H9 (cell line): Measurements from ENCODE around the gene GNAS. TPM values are rescaled to one million over a fixed set of nuclear protein-coding genes. Genes with fewer than 3 reads are reported as not detected.

ENCODE experiments used
- DNase-seq: peaks from one replicate; pipeline ENCODE4 v3.0.0-alpha.2; 2017
- H2AFZ ChIP-seq: one replicate; pipeline ENCODE4 v1.6.1; 2013; ENCODE audit warnings: mild to moderate bottlenecking, low read length, control low read depth, moderate library complexity
- H2AK5ac ChIP-seq: 2 replicates; pipeline ENCODE4 v1.6.1; 2013; ENCODE audit warnings: low read length, control low read depth, mixed read lengths; ENCODE audit not compliant: insufficient read length
- H2BK120ac ChIP-seq: one replicate; pipeline ENCODE4 v1.6.1; 2013; ENCODE audit warnings: low read depth, mild to moderate bottlenecking, low read length, control low read depth, inconsistent platforms; ENCODE audit not compliant: poor library complexity, severe bottlenecking
- H2BK12ac ChIP-seq: 2 replicates; pipeline ENCODE4 v1.6.1; 2013; ENCODE audit warnings: low read length, control low read depth, mixed read lengths, low read depth; ENCODE audit not compliant: insufficient read length
- H2BK15ac ChIP-seq: 2 replicates; pipeline ENCODE4 v1.6.1; 2013; ENCODE audit warnings: low read depth, low read length, control low read depth
- H2BK20ac ChIP-seq: one replicate; pipeline ENCODE4 v1.6.1; 2013; ENCODE audit warnings: low read depth, mild to moderate bottlenecking, low read length, control low read depth, inconsistent platforms; ENCODE audit not compliant: poor library complexity, severe bottlenecking
- H2BK5ac ChIP-seq: 2 replicates; pipeline ENCODE4 v1.6.1; 2013; ENCODE audit warnings: low read length, control low read depth, mixed read lengths; ENCODE audit not compliant: insufficient read length
- H3K14ac ChIP-seq: 2 replicates; pipeline ENCODE4 v1.6.1; 2013; ENCODE audit warnings: low read length, control low read depth; ENCODE audit not compliant: insufficient read depth
- H3K18ac ChIP-seq: 2 replicates; pipeline ENCODE4 v1.6.1; 2013; ENCODE audit warnings: low read depth, mild to moderate bottlenecking, mixed read lengths, low read length, control low read depth; ENCODE audit not compliant: insufficient read length
- H3K23ac ChIP-seq: 2 replicates; pipeline ENCODE4 v1.6.1; 2013; ENCODE audit warnings: low read length, control low read depth, mixed read lengths, low read depth; ENCODE audit not compliant: insufficient read length
- H3K23me2 ChIP-seq: 2 replicates; pipeline ENCODE4 v1.6.1; 2013; ENCODE audit warnings: low read depth, mild to moderate bottlenecking, mixed read lengths, low read length, control low read depth; ENCODE audit not compliant: insufficient read length, poor library complexity, severe bottlenecking
- H3K27ac ChIP-seq: 2 replicates; pipeline ENCODE4 v1.5.1; 2013; ENCODE audit warnings: low read length, control low read depth, mixed read lengths, low read depth; ENCODE audit not compliant: insufficient read length
- H3K27me3 ChIP-seq: 2 replicates; pipeline ENCODE4 v1.6.1; 2013; ENCODE audit warnings: low read length, control low read depth, inconsistent platforms; ENCODE audit not compliant: insufficient read depth
- H3K4ac ChIP-seq: 2 replicates; pipeline ENCODE4 v1.6.1; 2013; ENCODE audit warnings: low read depth, mild to moderate bottlenecking, control low read depth, inconsistent platforms, low read length, moderate library complexity
- H3K4me1 ChIP-seq: 2 replicates; pipeline ENCODE4 v1.6.1; 2013; ENCODE audit warnings: low read length, control low read depth, inconsistent platforms; ENCODE audit not compliant: insufficient read depth
- H3K4me2 ChIP-seq: 2 replicates; pipeline ENCODE4 v1.6.1; 2013; ENCODE audit warnings: low read length, control low read depth, mixed read lengths; ENCODE audit not compliant: insufficient read length, insufficient read depth
- H3K56ac ChIP-seq: 2 replicates; pipeline ENCODE4 v1.6.1; 2013; ENCODE audit warnings: low read depth, mild to moderate bottlenecking, mixed read lengths, low read length, control low read depth; ENCODE audit not compliant: insufficient read length
- H3K79me1 ChIP-seq: 2 replicates; pipeline ENCODE4 v1.6.1; 2013; ENCODE audit warnings: low read depth, mild to moderate bottlenecking, moderate library complexity, low read length, control low read depth, inconsistent platforms; ENCODE audit not compliant: insufficient read depth, poor library complexity, severe bottlenecking
- H3K79me2 ChIP-seq: 2 replicates; pipeline ENCODE4 v1.6.1; 2013; ENCODE audit warnings: low read length, control low read depth, inconsistent platforms; ENCODE audit not compliant: insufficient read depth
- H3K9ac ChIP-seq: 2 replicates; pipeline ENCODE4 v1.6.1; 2013; ENCODE audit warnings: low read length, control low read depth, mixed read lengths; ENCODE audit not compliant: insufficient read length; ENCODE audit errors: extremely low read depth
- H3K9me3 ChIP-seq: one replicate; pipeline ENCODE4 v1.6.1; 2013; ENCODE audit warnings: low read depth, low read length, inconsistent platforms; ENCODE audit not compliant: control insufficient read depth
- H3T11ph ChIP-seq: one replicate; pipeline ENCODE4 v1.6.1; 2013; ENCODE audit warnings: mild to moderate bottlenecking, low read length, control low read depth, inconsistent platforms
- H4K20me1 ChIP-seq: one replicate; pipeline ENCODE4 v1.6.1; 2013; ENCODE audit not compliant: control insufficient read depth, insufficient read length, insufficient read depth
- H4K5ac ChIP-seq: 2 replicates; pipeline ENCODE4 v1.6.1; 2013; ENCODE audit warnings: low read depth, mild to moderate bottlenecking, mixed read lengths, low read length, control low read depth; ENCODE audit not compliant: insufficient read length
- H4K8ac ChIP-seq: replicated peaks from 2 replicates; pipeline ENCODE4 v1.6.1; 2013; ENCODE audit warnings: low read length, control low read depth, mixed read lengths, low read depth; ENCODE audit not compliant: insufficient read length
- H4K91ac ChIP-seq: 2 replicates; pipeline ENCODE4 v1.6.1; 2013; ENCODE audit warnings: low read depth, mild to moderate bottlenecking, moderate library complexity, mixed read lengths, low read length, control low read depth; ENCODE audit not compliant: insufficient read length
- H3K27ac Mint-ChIP-seq, 3 experiments: 2 replicates in 2 of 3; 3 replicates in 1 of 3; pipeline ENCODE4 v1.8.0; 2020 to 2021; ENCODE audit warnings: mixed read lengths in 3 of 3, mild to moderate bottlenecking in 1 of 3, moderate library complexity in 1 of 3
- H3K27me3 Mint-ChIP-seq: 2 replicates; pipeline ENCODE4 v1.8.0; 2021; ENCODE audit warnings: low read depth, mild to moderate bottlenecking, moderate library complexity, mixed read lengths
- H3K36me3 Mint-ChIP-seq, 3 experiments: 2 replicates in 2 of 3; 3 replicates in 1 of 3; pipeline ENCODE4 v1.8.0; 2020 to 2021; ENCODE audit warnings: low read depth in 3 of 3, mixed read lengths in 3 of 3; ENCODE audit not compliant: insufficient read depth in 1 of 3
- H3K4me1 Mint-ChIP-seq, 2 experiments: 2 replicates each; pipeline ENCODE4 v1.8.0; 2020; ENCODE audit warnings: mixed read lengths in 2 of 2
- H3K4me3 Mint-ChIP-seq, 2 experiments: 2 replicates in 1 of 2; 3 replicates in 1 of 2; pipeline ENCODE4 v1.8.0; 2020 to 2021; ENCODE audit warnings: mild to moderate bottlenecking in 2 of 2, mixed read lengths in 2 of 2, moderate library complexity in 1 of 2
- H3K9me3 Mint-ChIP-seq, 2 experiments: 2 replicates in 1 of 2; 3 replicates in 1 of 2; pipeline ENCODE4 v1.8.0; 2020; ENCODE audit warnings: mild to moderate bottlenecking in 2 of 2, mixed read lengths in 2 of 2, moderate library complexity in 1 of 2
- CTCF ChIP-seq: fragments of 200-600 bp; sonication (generic); conservative IDR thresholded peaks from 3 replicates; pipeline ENCODE4 v1.8.0; 2021; ENCODE audit warnings: antibody characterized with exemption, mild to moderate bottlenecking
- WGBS: extraction: QIAGEN DNeasy Blood & Tissue Kit; methylation state at CpG from one replicate; pipeline ENCODE4 v1.1.7; 2013; ENCODE audit warnings: missing lambda C conversion rate, low lambda C conversion rate, mixed read lengths; ENCODE audit not compliant: insufficient read length; ENCODE audit errors: extremely low coverage; 5-methylcytosine and 5-hydroxymethylcytosine counted together
- total RNA-seq: library from RNA; stranded (reverse); gene quantifications from 2 replicates; pipeline ENCODE4 v1.2.1, GENCODE V29; 2021

The GNAS gene
- total RNA-seq, 1 experiment from 2014 or later = 920 TPM

DNA sequence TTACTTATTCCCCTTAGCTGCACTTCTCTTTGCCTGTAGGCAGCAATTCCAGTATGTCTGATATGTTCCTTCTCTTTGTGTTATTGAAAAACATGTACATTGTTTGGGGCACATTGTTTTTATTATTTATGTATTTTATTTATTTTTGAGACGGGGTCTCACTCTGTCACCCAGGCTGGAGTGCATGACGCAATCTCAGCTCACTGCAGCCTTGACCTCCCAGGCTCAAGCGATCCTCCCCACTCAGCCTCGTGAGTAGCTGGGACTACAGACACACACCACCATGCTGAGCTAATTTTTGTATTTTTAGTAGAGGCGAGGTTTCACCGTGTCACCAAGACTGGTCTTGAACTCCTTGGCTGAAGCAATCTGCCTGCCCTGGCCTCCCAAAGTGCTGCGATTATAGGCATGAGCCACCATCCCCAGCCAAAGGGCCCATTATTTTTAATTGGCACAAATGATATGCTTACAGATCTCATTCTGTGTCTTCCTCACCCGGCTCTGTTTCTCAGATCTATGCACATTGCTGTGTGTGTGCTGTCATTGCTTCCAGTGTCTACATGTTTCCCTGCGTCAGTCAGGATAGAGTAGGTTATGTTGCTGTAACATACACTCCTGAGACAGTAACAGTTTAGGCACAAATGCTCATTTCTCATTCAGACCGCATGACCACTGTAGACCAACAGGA is 74.4 kb downstream of the GNAS start:
- Histone ChIP-seq H2BK5ac (no peak overlapping the region), H4K8ac (no peak overlapping the region), H3K18ac (no peak overlapping the region), H3K4me2 (no peak overlapping the region), H2AK5ac (no peak overlapping the region), H2BK20ac (no peak overlapping the region), H3K79me2 (no peaks in the 10 kb centered on the region), H3K27me3 (no peaks in the 10 kb centered on the region), H4K20me1 (no peaks in the 10 kb centered on the region), H4K5ac (no peak overlapping the region), H2AFZ (no peak overlapping the region), H3K4ac (no peak overlapping the region), H2BK15ac (no peak overlapping the region), H3K23ac (no peak overlapping the region), H3T11ph (no peak overlapping the region), H3K9me3 (no peaks in the 10 kb centered on the region), H3K14ac (no peak overlapping the region; the same call in 1 of the 2 replicates), H3K56ac (no peak overlapping the region), H3K79me1 (no peaks in the 10 kb centered on the region), H3K27ac (no peak overlapping the region), H3K23me2 (no peaks in the 10 kb centered on the region), H2BK120ac (no peak overlapping the region), H3K4me1 (no peaks in the 10 kb centered on the region), H4K91ac (no peak overlapping the region), H2BK12ac (no peak overlapping the region), H3K9ac (no peak overlapping the region)
- no CpG with 5 or more reads among the region's 10 CpGs for WGBS
- Mint-ChIP-seq H3K27ac (no peak overlapping the region), H3K4me1 (peaks cover 7 to 12% of the 10 kb centered on the region in 2 experiments), H3K27me3 (peaks cover 7% of the 10 kb centered on the region), H3K9me3 (no peaks in the 10 kb centered on the region), H3K36me3 (no peaks in the 10 kb centered on the region; a peak in 1 of 7 replicates), H3K4me3 (no peak overlapping the region)
- TF ChIP-seq CTCF = no peak
- DNase-seq = no peak
